Activated B cell treated with CpG ODN at 0.5 μM for 24 hours (primary cell): ENCODE measurements around the gene KRTAP5-6. TPM values are rescaled to one million over a fixed set of nuclear protein-coding genes. Genes with fewer than 3 reads are reported as not detected.
"Not testable (repeated sequence)": the region's sequence is repeated elsewhere in the genome, so short reads cannot be mapped to it uniquely, and the experiment has no call there.

Experiments
- ATAC-seq: fragments of 200-7000 bp; cut with Tn5 transposase; one replicate; pipeline ENCODE4 v1.10.0; 2021; ENCODE audit warnings: low read depth, mild to moderate bottlenecking, moderate library complexity
- CTCF ChIA-PET: fragments of 350-600 bp; sonication (Branson Sonifier 250); formaldehyde crosslinking; loops from one replicate; lab custom pipeline; 2021; ENCODE audit warnings: antibody characterized with exemption; lab: Charles Lee
- POLR2A ChIA-PET: fragments of 350-600 bp; sonication (Branson Sonifier 250); formaldehyde crosslinking; loops from one replicate; lab custom pipeline; 2021; ENCODE audit warnings: antibody characterized with exemption; lab: Charles Lee
- DNase-seq: peaks from one replicate; pipeline ENCODE4 v3.0.0; 2022
- H3K27ac Mint-ChIP-seq: one replicate; pipeline ENCODE4 v1.8.0; 2020; ENCODE audit warnings: mixed read lengths
- H3K27me3 Mint-ChIP-seq: one replicate; pipeline ENCODE4 v1.8.0; 2021; ENCODE audit warnings: mixed read lengths
- H3K36me3 Mint-ChIP-seq: one replicate; pipeline ENCODE4 v1.8.0; 2021; ENCODE audit warnings: low read depth, mixed read lengths
- H3K4me1 Mint-ChIP-seq: one replicate; pipeline ENCODE4 v1.8.0; 2021; ENCODE audit warnings: mixed read lengths
- H3K4me3 Mint-ChIP-seq: one replicate; pipeline ENCODE4 v1.8.0; 2020; ENCODE audit warnings: mild to moderate bottlenecking, mixed read lengths
- H3K9me3 Mint-ChIP-seq: one replicate; pipeline ENCODE4 v1.8.0; 2020; ENCODE audit warnings: mixed read lengths
- CTCF ChIP-seq: fragments of 200-600 bp; IDR thresholded peaks from one replicate; pipeline ENCODE4 v1.8.0; 2022; ENCODE audit warnings: antibody characterized with exemption, mild to moderate bottlenecking
- intact Hi-C: fragments of 100-400 bp; cut with micrococcal nuclease; formaldehyde crosslinking; loops from one replicate; pipeline ENCODE4 v1.15.1; 2024
- total RNA-seq: library from RNA; stranded (reverse); gene quantifications from 2 replicates; pipeline ENCODE4 v1.2.3, GENCODE V29; 2022

Gene KRTAP5-6
- total RNA-seq, 1 donor from 2014 or later, result not detected

- H3K9me3 Mint-ChIP-seq, result no peaks in the 10 kb centered on the region
- no peak overlapping the region for H3K4me3 Mint-ChIP-seq
- intact Hi-C loops, result no loop called here
- ATAC-seq, result no peak
- H3K4me1 Mint-ChIP-seq, result no peaks in the 10 kb centered on the region
- TF ChIP-seq CTCF, result no peak
- ChIA-PET POLR2A (no interaction called here), CTCF (interaction anchor here (0.8 to 1.3 kb wide), 3 partner anchors 11 to 150 kb away, joined by 3 to 11 read pairs (median 5); no protein-coding TSS in a partner anchor)
- no peak overlapping the region for H3K27ac Mint-ChIP-seq
- no peak for DNase-seq
- peaks cover 7% of the 10 kb centered on the region for H3K27me3 Mint-ChIP-seq
- no peaks in the 10 kb centered on the region for H3K36me3 Mint-ChIP-seq
Measured at GRCh38 chr11:1682225-1682905, 14.6 kb upstream of the KRTAP5-6 start.

- DNase-seq, H3K9me3 Mint-ChIP-seq, H3K4me3 Mint-ChIP-seq, ATAC-seq, H3K27me3 Mint-ChIP-seq, H3K4me1 Mint-ChIP-seq, H3K27ac Mint-ChIP-seq, H3K36me3 Mint-ChIP-seq, POLR2A ChIA-PET, intact Hi-C loops: not testable (repeated sequence)
- CTCF ChIA-PET, result interaction anchor here (1.3 kb wide), 1 partner anchor 10 kb away, joined by 11 read pairs; no protein-coding TSS in a partner anchor
Measured at GRCh38 chr11:1683216-1683615, 13.8 kb upstream of the KRTAP5-6 start.

DNA sequence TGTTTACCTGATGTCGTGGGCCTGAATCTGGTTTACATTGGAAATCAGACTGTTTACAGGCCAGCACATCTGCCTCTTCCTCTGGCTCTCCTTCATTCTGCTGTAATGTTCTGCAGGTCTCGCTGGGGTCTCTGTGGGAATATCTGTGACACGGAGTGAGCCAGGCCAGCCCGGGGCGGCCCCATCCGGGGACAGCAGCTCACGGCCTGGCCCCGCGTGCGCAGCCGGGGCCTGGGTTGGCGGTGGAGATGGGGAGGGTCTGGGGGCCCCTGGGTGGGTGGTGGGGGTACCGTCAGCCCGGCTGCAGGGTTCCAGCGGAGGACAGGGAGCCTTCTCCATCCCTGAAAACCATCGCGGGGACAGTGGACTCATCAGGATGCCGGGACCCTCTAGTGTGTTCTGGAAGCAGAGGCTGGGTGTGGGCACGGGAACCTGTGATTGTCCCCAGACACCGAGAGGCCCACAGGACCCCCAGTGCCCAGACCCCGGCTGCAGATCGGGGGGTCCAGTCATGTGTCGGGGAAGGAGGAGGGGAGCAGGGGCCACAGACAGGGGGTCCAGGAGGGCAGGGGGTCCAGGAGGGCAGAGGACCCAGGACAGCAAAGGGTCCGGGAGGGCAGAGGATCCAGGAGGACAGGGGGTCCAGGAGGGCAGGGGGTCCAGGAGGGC is 13.0 kb upstream of the KRTAP5-6 start:
- H3K27ac Mint-ChIP-seq, ATAC-seq, H3K36me3 Mint-ChIP-seq, DNase-seq, intact Hi-C loops, POLR2A ChIA-PET, H3K9me3 Mint-ChIP-seq, CTCF ChIA-PET, H3K27me3 Mint-ChIP-seq, H3K4me1 Mint-ChIP-seq, H3K4me3 Mint-ChIP-seq: not testable (repeated sequence)

GRCh38 chr11:1684886-1685874 is 11.8 kb upstream of the KRTAP5-6 start:
- H3K27ac Mint-ChIP-seq, ATAC-seq, H3K4me1 Mint-ChIP-seq, POLR2A ChIA-PET, H3K36me3 Mint-ChIP-seq, intact Hi-C loops, DNase-seq, CTCF ChIA-PET, H3K9me3 Mint-ChIP-seq, H3K4me3 Mint-ChIP-seq: not testable (repeated sequence)
- peaks cover 12% of the 10 kb centered on the region for H3K27me3 Mint-ChIP-seq

- H3K4me1 Mint-ChIP-seq, H3K27ac Mint-ChIP-seq, H3K9me3 Mint-ChIP-seq, POLR2A ChIA-PET, intact Hi-C loops, ATAC-seq, CTCF ChIA-PET, H3K36me3 Mint-ChIP-seq, DNase-seq, H3K4me3 Mint-ChIP-seq: not testable (repeated sequence)
- peaks cover 18% of the 10 kb centered on the region for H3K27me3 Mint-ChIP-seq
Measured at GRCh38 chr11:1686220-1686619, 10.8 kb upstream of the KRTAP5-6 start.

- H3K36me3 Mint-ChIP-seq, H3K4me1 Mint-ChIP-seq, CTCF ChIA-PET, ATAC-seq, H3K4me3 Mint-ChIP-seq, intact Hi-C loops, POLR2A ChIA-PET, H3K27ac Mint-ChIP-seq, DNase-seq, H3K9me3 Mint-ChIP-seq: not testable (repeated sequence)
- H3K27me3 Mint-ChIP-seq, result peaks cover 24% of the 10 kb centered on the region
Measured at GRCh38 chr11:1688336-1688947, 8.6 kb upstream of the KRTAP5-6 start.

DNA sequence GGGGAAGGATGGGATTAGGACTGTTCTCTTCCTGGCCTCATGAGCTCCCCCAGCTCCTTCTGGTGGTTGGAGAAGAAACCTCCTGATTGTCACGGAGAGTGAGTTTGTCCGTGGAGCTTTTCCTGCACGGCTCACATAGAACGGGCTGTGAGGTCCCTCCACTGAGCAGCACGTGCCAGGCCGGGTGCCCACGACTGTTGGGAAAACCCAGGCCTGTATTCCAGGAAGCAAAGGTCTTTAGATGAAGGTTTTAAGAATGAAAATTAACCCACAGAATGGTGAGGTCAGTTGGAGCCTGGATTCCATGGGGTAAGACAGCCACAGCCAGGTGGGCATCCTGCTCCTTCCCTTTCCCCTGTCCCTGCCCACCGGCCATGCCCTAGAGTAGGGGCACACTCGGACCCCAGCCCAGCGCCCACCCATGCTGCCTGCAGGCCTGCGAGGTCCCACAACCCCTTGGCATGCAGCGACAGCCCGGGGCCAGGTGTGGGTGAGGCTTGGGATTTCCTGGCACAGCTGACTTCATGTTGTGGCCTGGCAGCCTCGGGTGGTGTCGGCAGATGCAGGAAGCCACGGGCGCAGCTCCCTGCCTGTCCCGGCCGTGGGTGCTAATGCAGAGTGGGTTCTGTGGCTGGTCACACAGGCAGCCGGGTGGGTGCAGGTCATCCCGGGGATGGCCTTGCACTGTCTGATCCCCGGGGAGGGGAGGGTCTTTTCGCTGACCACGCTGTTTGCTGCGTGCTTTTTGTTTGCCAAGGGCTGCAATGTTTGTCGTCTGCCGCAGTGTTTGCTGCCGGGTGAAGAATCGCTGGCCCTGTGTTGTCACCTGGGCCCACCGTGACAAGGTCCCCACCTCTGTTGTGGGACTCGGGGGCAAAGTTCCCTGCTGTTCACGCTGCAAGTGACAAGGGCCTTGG is 7.5 kb upstream of the KRTAP5-6 start:
- ATAC-seq, H3K9me3 Mint-ChIP-seq, DNase-seq, H3K4me3 Mint-ChIP-seq, CTCF ChIA-PET, H3K36me3 Mint-ChIP-seq, H3K4me1 Mint-ChIP-seq, POLR2A ChIA-PET, H3K27ac Mint-ChIP-seq: not testable (repeated sequence)
- intact Hi-C loops, result loop anchor here (5.0 kb wide), 1 partner anchor 37 kb away; no protein-coding TSS in a partner anchor
- H3K27me3 Mint-ChIP-seq, result peaks cover 26% of the 10 kb centered on the region
